ENCODE data around the gene RUNX2.

RUNX2 gene

GRCh38 chr6:45344900-45345299 lies 16.8 kb downstream of the RUNX2 start:
- ChIA-PET POLR2A (interaction anchor here (1.4 kb wide), 1 partner anchor 33 kb away, joined by 4 read pairs; the partner anchor contains the start of gene SUPT3H), CTCF (interaction anchor here (1.2 kb wide), 1 partner anchor 689 kb away, joined by 3 read pairs; no protein-coding TSS in a partner anchor)

GRCh38 chr6:45350186-45350710 lies 22.1 kb downstream of the RUNX2 start:
- ChIA-PET POLR2A (no interaction called here), CTCF (no interaction called here)
- DNase-seq (ENCODE audit: extremely low spot score), result no peak

More at GRCh38 chr6:45344900-45345299, 16.8 kb downstream of the RUNX2 start:
- TF ChIP-seq ZNF384 (IDR thresholded peaks at IDR 0.05) (no peak), ARNT (IDR thresholded peaks at IDR 0.05) (no peak), ELF4 (IDR thresholded peaks at IDR 0.05) (no peak)
- no peak for DNase-seq (ENCODE audit: extremely low spot score)

GRCh38 chr6:45351076-45351475 lies 22.9 kb downstream of the RUNX2 start:
- POLR2A ChIA-PET, result interaction anchor here (0.6 kb wide), 1 partner anchor 24 kb away, joined by 4 read pairs; no protein-coding TSS in a partner anchor
- no peak for TF ChIP-seq PKNOX1 (IDR thresholded peaks at IDR 0.05)
- TF ChIP-seq FOXA1 (IDR thresholded peaks at IDR 0.05), result no peak
- CTCF ChIA-PET, result no interaction called here

More at GRCh38 chr6:45350186-45350710, 22.1 kb downstream of the RUNX2 start:
- no peak for TF ChIP-seq ELF4 (IDR thresholded peaks at IDR 0.05)
- TF ChIP-seq FOXM1 (IDR thresholded peaks at IDR 0.05; ENCODE audit: borderline replicate concordance), result no peak
- no peak for TF ChIP-seq L3MBTL2 (conservative IDR thresholded peaks at IDR 0.05)
- TF ChIP-seq FOXA1 (IDR thresholded peaks at IDR 0.05), result no peak
- TF ChIP-seq SP1 (IDR thresholded peaks at IDR 0.05), result no peak

DNA sequence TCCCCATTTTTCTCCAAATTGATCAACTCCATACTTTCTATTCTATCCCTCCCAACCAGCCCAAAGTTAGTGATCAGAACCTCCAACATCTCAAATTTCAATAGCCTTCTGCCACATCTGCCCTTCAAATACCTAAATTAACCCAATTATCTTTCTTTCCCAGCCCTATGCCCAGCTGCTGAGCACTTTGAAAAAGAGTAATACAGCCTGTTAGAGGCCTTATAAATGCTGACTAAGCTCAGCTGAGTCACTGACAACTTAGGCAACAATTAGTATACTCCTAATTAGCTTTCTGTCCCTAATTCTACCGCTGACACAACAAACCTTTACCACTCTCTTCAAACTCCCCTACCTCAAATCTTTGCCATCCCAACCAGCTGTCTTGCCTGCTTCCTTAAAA lies 23.5 kb downstream of the RUNX2 start:
- CTCF ChIA-PET, result no interaction called here
- no peak for DNase-seq (ENCODE audit: extremely low spot score)
- POLR2A ChIA-PET, result interaction anchor here (0.6 kb wide), 1 partner anchor 23 kb away, joined by 4 read pairs; no protein-coding TSS in a partner anchor
- TF ChIP-seq HDGF (IDR thresholded peaks at IDR 0.05; ENCODE audit: borderline replicate concordance), result no peak
- no peak for TF ChIP-seq FOXA1 (IDR thresholded peaks at IDR 0.05)
- no peak for TF ChIP-seq CTBP1 (IDR thresholded peaks at IDR 0.05; ENCODE audit: borderline replicate concordance)
- TF ChIP-seq SUZ12 (IDR thresholded peaks at IDR 0.05), result no peak
- no peak for TF ChIP-seq ZNF384 (IDR thresholded peaks at IDR 0.05)
- TF ChIP-seq FOXK2 (IDR thresholded peaks at IDR 0.05), result no peak
- no peak for TF ChIP-seq PKNOX1 (IDR thresholded peaks at IDR 0.05)
- TF ChIP-seq L3MBTL2 (conservative IDR thresholded peaks at IDR 0.05), result no peak
- TF ChIP-seq FOXM1 (IDR thresholded peaks at IDR 0.05; ENCODE audit: borderline replicate concordance), result no peak
- no peak for TF ChIP-seq ARNT (IDR thresholded peaks at IDR 0.05)
- TF ChIP-seq NFRKB (IDR thresholded peaks at IDR 0.05), result no peak
- no peak for TF ChIP-seq TARDBP (IDR thresholded peaks at IDR 0.05)
- no peak for TF ChIP-seq ELF4 (IDR thresholded peaks at IDR 0.05)
- no peak for TF ChIP-seq BHLHE40 (IDR thresholded peaks at IDR 0.05; ENCODE audit: borderline replicate concordance)

More at GRCh38 chr6:45351076-45351475, 22.9 kb downstream of the RUNX2 start:
- no peak for DNase-seq (ENCODE audit: extremely low spot score)

DNA sequence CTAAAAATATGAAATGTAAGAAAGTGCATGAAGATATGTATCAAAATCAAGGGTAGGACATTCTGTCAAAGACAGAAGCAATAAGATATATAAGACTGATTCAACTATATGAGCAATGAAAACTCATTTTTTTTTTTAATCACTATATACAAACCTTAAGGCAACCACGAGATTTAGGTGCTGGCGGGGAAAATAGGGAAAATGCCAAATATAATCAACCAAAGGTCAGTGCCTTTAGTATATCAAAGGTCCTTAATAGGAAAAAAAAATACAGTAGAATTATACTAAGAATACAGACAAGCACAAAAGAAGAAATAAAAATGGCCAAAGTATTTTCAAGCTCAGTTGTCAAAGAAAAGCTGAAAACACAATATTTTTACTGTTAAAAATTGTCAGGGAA lies 25.5 kb downstream of the RUNX2 start:
- TF ChIP-seq ZNF384 (IDR thresholded peaks at IDR 0.05) (no peak), NFRKB (IDR thresholded peaks at IDR 0.05) (no peak), LEF1 (IDR thresholded peaks at IDR 0.05; ENCODE audit: borderline replicate concordance) (no peak), ELF4 (IDR thresholded peaks at IDR 0.05) (no peak), L3MBTL2 (conservative IDR thresholded peaks at IDR 0.05) (no peak), SUZ12 (IDR thresholded peaks at IDR 0.05) (no peak), ARNT (IDR thresholded peaks at IDR 0.05) (no peak)
- ChIA-PET CTCF (no interaction called here), POLR2A (no interaction called here)
- no peak for DNase-seq (ENCODE audit: extremely low spot score)

- POLR2A ChIA-PET, result no interaction called here
- no peak for DNase-seq (ENCODE audit: extremely low spot score)
- TF ChIP-seq PKNOX1 (IDR thresholded peaks at IDR 0.05) (no peak), SP1 (IDR thresholded peaks at IDR 0.05) (no peak), TARDBP (IDR thresholded peaks at IDR 0.05) (no peak), ARNT (IDR thresholded peaks at IDR 0.05) (no peak), L3MBTL2 (conservative IDR thresholded peaks at IDR 0.05) (no peak), CTBP1 (IDR thresholded peaks at IDR 0.05; ENCODE audit: borderline replicate concordance) (no peak), FOXA1 (IDR thresholded peaks at IDR 0.05) (no peak), FOXM1 (IDR thresholded peaks at IDR 0.05; ENCODE audit: borderline replicate concordance) (no peak), HDGF (IDR thresholded peaks at IDR 0.05; ENCODE audit: borderline replicate concordance) (no peak), BHLHE40 (IDR thresholded peaks at IDR 0.05; ENCODE audit: borderline replicate concordance) (no peak), FOXK2 (IDR thresholded peaks at IDR 0.05) (no peak), ZNF384 (IDR thresholded peaks at IDR 0.05) (no peak), SUZ12 (IDR thresholded peaks at IDR 0.05) (no peak), NFRKB (IDR thresholded peaks at IDR 0.05) (no peak), ELF4 (IDR thresholded peaks at IDR 0.05) (no peak), LEF1 (IDR thresholded peaks at IDR 0.05; ENCODE audit: borderline replicate concordance) (no peak)
- CTCF ChIA-PET, result interaction anchor here (0.8 kb wide), 1 partner anchor 11 kb away, joined by 3 read pairs; no protein-coding TSS in a partner anchor
Observed at GRCh38 chr6:45364466-45364865, 36.3 kb downstream of the RUNX2 start.

DNA sequence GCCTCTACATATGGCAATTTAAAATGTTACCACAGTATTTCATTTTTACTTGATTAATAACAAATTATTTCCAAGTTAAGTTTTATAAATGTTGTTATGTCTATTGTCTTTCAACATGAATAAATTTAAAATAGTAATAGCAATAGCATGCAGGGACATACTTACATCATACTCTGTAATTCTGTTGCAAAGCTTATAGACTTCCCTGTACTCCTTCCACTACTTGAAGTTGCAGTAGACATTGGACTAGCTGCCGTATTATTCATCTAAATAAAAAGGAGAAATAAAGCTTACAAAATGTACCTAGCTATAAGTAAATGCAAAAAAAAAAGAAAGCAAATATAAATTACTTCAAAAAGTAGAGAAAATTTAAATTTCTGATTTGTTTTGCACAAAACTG lies 36.9 kb downstream of the RUNX2 start:
- ChIA-PET POLR2A (interaction anchor here (2.1 kb wide), 1 partner anchor 12 kb away, joined by 11 read pairs; the partner anchor contains the start of gene SUPT3H), CTCF (interaction anchor here (0.8 kb wide), 1 partner anchor 11 kb away, joined by 3 read pairs; no protein-coding TSS in a partner anchor)
- DNase-seq (ENCODE audit: extremely low spot score), result no peak
- TF ChIP-seq TARDBP (IDR thresholded peaks at IDR 0.05), result no peak

All from HEK293T (cell line).